HCT116 (cell line): ENCODE data around the gene SIRT6. TPM values are rescaled to one million over a fixed set of nuclear protein-coding genes. Genes with fewer than 3 reads are reported as not detected.
"Not testable (repeated sequence)": the region's sequence is repeated elsewhere in the genome, so short reads cannot be mapped to it uniquely, and the experiment has no call there.

ENCODE experiments used
- ATAC-seq: fragments of 200-7000 bp; cut with Tn5 transposase; 2 replicates; pipeline ENCODE4 v1.9.1; 2020; ENCODE audit warnings: mild to moderate bottlenecking, moderate library complexity
- BruUV-seq: library from RNA; stranded (reverse); fragments of 400-500 nt; replicated peaks from 2 replicates; lab custom pipeline; 2021; lab: Mats Ljungman, UMichigan
- CTCF ChIA-PET: fragments of 300-600 bp; sonication (Branson Sonifier 250); formaldehyde crosslinking; loops from one replicate; lab custom pipeline; 2021; ENCODE audit warnings: antibody characterized with exemption; lab: Charles Lee
- POLR2A ChIA-PET: fragments of 300-600, 350-600 bp; sonication (Branson Sonifier 250); formaldehyde crosslinking; loops from one replicate; lab custom pipeline; 2021; ENCODE audit warnings: antibody characterized with exemption; lab: Charles Lee
- RAD21 ChIA-PET, 2 experiments: fragments of 300-600 bp; sonication (Branson Sonifier 250); formaldehyde crosslinking; loops; one replicate each; lab custom pipeline; 2023; ENCODE audit warnings: low total read pairs in 2 of 2; ENCODE audit not compliant: uncharacterized antibody in 2 of 2, unreplicated experiment in 2 of 2, low non-redundant PET in 1 of 2; lab: Charles Lee
- DNase-seq: peaks from one replicate; pipeline ENCODE4 v3.0.0-alpha.2; 2010; ENCODE audit warnings: low read depth, low spot score
- H2AFZ ChIP-seq: fragments of 200-600 bp; shearing (Covaris generic), sonication (generic); 2 replicates; pipeline ENCODE4 v1.6.1; 2017; ENCODE audit warnings: low read depth, mixed run types, mixed read lengths, antibody characterized with exemption, low read length; ENCODE audit not compliant: poor library complexity, severe bottlenecking
- H3K27ac ChIP-seq: 2 replicates; pipeline ENCODE4 v1.5.1; 2012; ENCODE audit warnings: low read depth, low read length
- H3K27me3 ChIP-seq: fragments of 200-600 bp; sonication (generic); 2 replicates; pipeline ENCODE4 v1.6.1; 2016; ENCODE audit warnings: mixed run types, low read length, mixed read lengths; ENCODE audit not compliant: insufficient read depth
- H3K36me3 ChIP-seq, 2 experiments: fragments of 200-500 bp in 1 of 2; fragments of 200-600 bp in 1 of 2; sonication (Bioruptor generic) in 1 of 2; sonication (generic) in 1 of 2; 2 replicates each; pipeline versions ENCODE4 v1.5.1 to v1.6.1; 2014 to 2016; ENCODE audit warnings: low read length in 2 of 2, inconsistent platforms in 1 of 2, mixed read lengths in 1 of 2, mixed run types in 1 of 2; ENCODE audit not compliant: insufficient read depth in 2 of 2, control insufficient read depth in 1 of 2
- H3K4me1 ChIP-seq, 2 experiments: fragments of 200-600 bp in 1 of 2; sonication (generic) in 1 of 2; 2 replicates each; pipeline versions ENCODE4 v1.5.1 to v1.6.1; 2012 to 2017; ENCODE audit warnings: low read length in 2 of 2, inconsistent platforms in 1 of 2, mild to moderate bottlenecking in 1 of 2, mixed read lengths in 1 of 2, mixed run types in 1 of 2, moderate library complexity in 1 of 2; ENCODE audit not compliant: insufficient read depth in 2 of 2, control insufficient read depth in 1 of 2
- H3K4me2 ChIP-seq: fragments of 200-600 bp; sonication (generic); 2 replicates; pipeline ENCODE4 v1.6.1; 2017; ENCODE audit warnings: mixed run types, low read length, mixed read lengths
- H3K4me3 ChIP-seq, 2 experiments: fragments of 200-600 bp in 1 of 2; sonication (generic) in 1 of 2; replicated peaks in 1 of 2; 2 replicates each; pipeline ENCODE4 v1.5.1; 2011 to 2016; ENCODE audit warnings: low read length in 2 of 2, control low read depth in 1 of 2, low read depth in 1 of 2, mild to moderate bottlenecking in 1 of 2, mixed read lengths in 1 of 2, mixed run types in 1 of 2
- H3K79me2 ChIP-seq: fragments of 200-600 bp; sonication (generic); 2 replicates; pipeline ENCODE4 v1.6.1; 2017; ENCODE audit warnings: mild to moderate bottlenecking, mixed run types, low read length, moderate library complexity, mixed read lengths; ENCODE audit not compliant: insufficient read depth
- H3K9ac ChIP-seq: fragments of 200-600 bp; sonication (generic); 2 replicates; pipeline ENCODE4 v1.6.1; 2016; ENCODE audit warnings: low read length, mixed read lengths
- H3K9me2 ChIP-seq: fragments of 200-600 bp; sonication (generic), shearing (Covaris generic); 2 replicates; pipeline ENCODE4 v1.6.1; 2017; ENCODE audit warnings: mixed run types, mild to moderate bottlenecking, moderate library complexity; ENCODE audit not compliant: insufficient read depth
- H3K9me3 ChIP-seq, 2 experiments: fragments of 200-500 bp in 1 of 2; fragments of 200-600 bp in 1 of 2; sonication (Bioruptor generic) in 1 of 2; sonication (generic) in 1 of 2; 2 replicates each; pipeline ENCODE4 v1.6.1; 2014 to 2017; ENCODE audit warnings: low read length in 2 of 2, mixed read lengths in 2 of 2, inconsistent platforms in 1 of 2, low read depth in 1 of 2, mild to moderate bottlenecking in 1 of 2, mixed run types in 1 of 2, moderate library complexity in 1 of 2; ENCODE audit not compliant: control insufficient read depth in 1 of 2, insufficient read depth in 1 of 2
- H4K20me1 ChIP-seq: fragments of 200-600 bp; sonication (generic), shearing (Covaris generic); 2 replicates; pipeline ENCODE4 v1.6.1; 2017; ENCODE audit warnings: mixed run types, mild to moderate bottlenecking, moderate library complexity; ENCODE audit not compliant: insufficient read depth
- CEBPB ChIP-seq: IDR thresholded peaks from 2 replicates; pipeline ENCODE4 v1.6.1; 2012; ENCODE audit warnings: low read depth
- EGR1 ChIP-seq: IDR thresholded peaks from 2 replicates; pipeline ENCODE4 v1.6.1; 2012; ENCODE audit warnings: low read depth
- ELF1 ChIP-seq: IDR thresholded peaks from 2 replicates; pipeline ENCODE4 v1.6.1; 2012; ENCODE audit warnings: low read depth, borderline replicate concordance
- EZH2phosphoT487 ChIP-seq: fragments of 200-600 bp; IDR thresholded peaks from 2 replicates; pipeline ENCODE4 v1.6.1; 2018; ENCODE audit warnings: antibody characterized with exemption, borderline replicate concordance
- FOSL1 ChIP-seq: IDR thresholded peaks from 2 replicates; pipeline ENCODE4 v1.6.1; 2012; ENCODE audit warnings: low read depth
- RAD21 ChIP-seq: IDR thresholded peaks from 2 replicates; pipeline ENCODE4 v1.6.1; 2012; ENCODE audit warnings: low read depth, mild to moderate bottlenecking
- REST ChIP-seq: IDR thresholded peaks from 2 replicates; pipeline ENCODE4 v1.6.1; 2012; ENCODE audit warnings: low read depth
- SIN3A ChIP-seq: IDR thresholded peaks from 2 replicates; pipeline ENCODE4 v1.6.1; 2012; ENCODE audit warnings: low read depth
- ZBTB33 ChIP-seq: IDR thresholded peaks from 2 replicates; pipeline ENCODE4 v1.6.1; 2011; ENCODE audit warnings: mild to moderate bottlenecking, low read length, moderate library complexity; ENCODE audit not compliant: insufficient replicate concordance; ENCODE audit errors: extremely low read depth
- ZFX ChIP-seq: fragments of 450-650 bp; IDR thresholded peaks from 2 replicates; pipeline ENCODE4 v1.6.1; 2017
- intact Hi-C: fragments of 100-400 bp; cut with micrococcal nuclease; formaldehyde crosslinking; loops from 2 replicates; pipeline ENCODE4 v1.10.0; 2022
- total RNA-seq: library from RNA; stranded (reverse); gene quantifications from one replicate; pipeline ENCODE4 v1.2.1, GENCODE V29; 2021; ENCODE audit not compliant: unreplicated experiment

The SIRT6 gene
- total RNA-seq, 1 experiment from 2014 or later, result 36.3 TPM

- CTCF ChIA-PET, H3K9me3 ChIP-seq, H3K36me3 ChIP-seq, BruUV-seq, H3K4me3 ChIP-seq, H3K9ac ChIP-seq, H3K4me2 ChIP-seq, RAD21 ChIA-PET, DNase-seq, H3K79me2 ChIP-seq, ATAC-seq, H2AFZ ChIP-seq, H4K20me1 ChIP-seq, H3K27ac ChIP-seq, H3K27me3 ChIP-seq, H3K9me2 ChIP-seq: not testable (repeated sequence)
- peaks cover 19 to 35% of the 10 kb centered on the region in 2 experiments for H3K4me1 ChIP-seq
- POLR2A ChIA-PET, result interaction anchor here (0.7 kb wide), 1 partner anchor 73 kb away, joined by 3 read pairs; no protein-coding TSS in a partner anchor
- intact Hi-C loops, result loop anchor here (10.0 kb wide), 1 partner anchor 71 kb away; the partner anchor contains the start of gene ZBTB7A
Observed at GRCh38 chr19:4135386-4135785, 47.0 kb downstream of the SIRT6 start.

GRCh38 chr19:4134351-4134750 lies 48.0 kb downstream of the SIRT6 start:
- no peaks in the 10 kb centered on the region for H3K9me3 ChIP-seq
- H3K4me2 ChIP-seq, result no peak overlapping the region
- CTCF ChIA-PET, result no interaction called here
- H3K4me1 ChIP-seq, result peaks cover 24 to 33% of the 10 kb centered on the region in 2 experiments
- H3K36me3 ChIP-seq, result no peaks in the 10 kb centered on the region
- no peaks in the 10 kb centered on the region for H3K27me3 ChIP-seq
- H3K9me2 ChIP-seq, result no peaks in the 10 kb centered on the region
- intact Hi-C loops, result loop anchor here (10.0 kb wide), 1 partner anchor 70 kb away; the partner anchor contains the start of gene ZBTB7A
- H3K27ac ChIP-seq, result no peak overlapping the region
- no peaks in the 10 kb centered on the region for H3K79me2 ChIP-seq
- no peak for ATAC-seq
- TF ChIP-seq ZFX (no peak), CEBPB (no peak), REST (no peak), EGR1 (no peak), RAD21 (no peak), SIN3A (no peak), FOSL1 (no peak), ZBTB33 (no peak), ELF1 (no peak), EZH2phosphoT487 (no peak)
- H3K9ac ChIP-seq, result no peak overlapping the region
- no peak for DNase-seq
- no peak overlapping the region for H3K4me3 ChIP-seq
- no peaks in the 10 kb centered on the region for H4K20me1 ChIP-seq
- H2AFZ ChIP-seq, result no peak overlapping the region
- POLR2A ChIA-PET, result no interaction called here
- no TSS peak for BruUV-seq
- RAD21 ChIA-PET, result no interaction called here
